ENCODE data around the gene SALL3. TPM values are rescaled to one million over a fixed set of nuclear protein-coding genes. Genes with fewer than 3 reads are reported as not detected.

SALL3 gene
- polyA plus RNA-seq, 1 experiment, result not detected

GRCh38 chr18:78973357-78974083 lies 6.1 kb upstream of the SALL3 start:
- no peaks in the 10 kb centered on the region for H3K36me3 ChIP-seq (ENCODE audit: control insufficient read depth, insufficient read depth, low read length)
- H3K27me3 ChIP-seq (ENCODE audit: control insufficient read depth, insufficient read depth, low read length), result peaks cover 22% of the 10 kb centered on the region
- ChIA-PET CTCF (no interaction called here), POLR2A (no interaction called here)
- no peak overlapping the region for H3K4me3 ChIP-seq (ENCODE audit: low read depth, low read length)
- DNase-seq (ENCODE audit: low read depth), result no peak
- TF ChIP-seq, protein P1, sequence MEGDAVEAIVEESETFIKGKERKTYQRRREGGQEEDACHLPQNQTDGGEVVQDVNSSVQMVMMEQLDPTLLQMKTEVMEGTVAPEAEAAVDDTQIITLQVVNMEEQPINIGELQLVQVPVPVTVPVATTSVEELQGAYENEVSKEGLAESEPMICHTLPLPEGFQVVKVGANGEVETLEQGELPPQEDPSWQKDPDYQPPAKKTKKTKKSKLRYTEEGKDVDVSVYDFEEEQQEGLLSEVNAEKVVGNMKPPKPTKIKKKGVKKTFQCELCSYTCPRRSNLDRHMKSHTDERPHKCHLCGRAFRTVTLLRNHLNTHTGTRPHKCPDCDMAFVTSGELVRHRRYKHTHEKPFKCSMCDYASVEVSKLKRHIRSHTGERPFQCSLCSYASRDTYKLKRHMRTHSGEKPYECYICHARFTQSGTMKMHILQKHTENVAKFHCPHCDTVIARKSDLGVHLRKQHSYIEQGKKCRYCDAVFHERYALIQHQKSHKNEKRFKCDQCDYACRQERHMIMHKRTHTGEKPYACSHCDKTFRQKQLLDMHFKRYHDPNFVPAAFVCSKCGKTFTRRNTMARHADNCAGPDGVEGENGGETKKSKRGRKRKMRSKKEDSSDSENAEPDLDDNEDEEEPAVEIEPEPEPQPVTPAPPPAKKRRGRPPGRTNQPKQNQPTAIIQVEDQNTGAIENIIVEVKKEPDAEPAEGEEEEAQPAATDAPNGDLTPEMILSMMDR (IDR thresholded peaks at IDR 0.05; ENCODE audit: insufficient read depth, low read depth, low read length), result no peak

DNA sequence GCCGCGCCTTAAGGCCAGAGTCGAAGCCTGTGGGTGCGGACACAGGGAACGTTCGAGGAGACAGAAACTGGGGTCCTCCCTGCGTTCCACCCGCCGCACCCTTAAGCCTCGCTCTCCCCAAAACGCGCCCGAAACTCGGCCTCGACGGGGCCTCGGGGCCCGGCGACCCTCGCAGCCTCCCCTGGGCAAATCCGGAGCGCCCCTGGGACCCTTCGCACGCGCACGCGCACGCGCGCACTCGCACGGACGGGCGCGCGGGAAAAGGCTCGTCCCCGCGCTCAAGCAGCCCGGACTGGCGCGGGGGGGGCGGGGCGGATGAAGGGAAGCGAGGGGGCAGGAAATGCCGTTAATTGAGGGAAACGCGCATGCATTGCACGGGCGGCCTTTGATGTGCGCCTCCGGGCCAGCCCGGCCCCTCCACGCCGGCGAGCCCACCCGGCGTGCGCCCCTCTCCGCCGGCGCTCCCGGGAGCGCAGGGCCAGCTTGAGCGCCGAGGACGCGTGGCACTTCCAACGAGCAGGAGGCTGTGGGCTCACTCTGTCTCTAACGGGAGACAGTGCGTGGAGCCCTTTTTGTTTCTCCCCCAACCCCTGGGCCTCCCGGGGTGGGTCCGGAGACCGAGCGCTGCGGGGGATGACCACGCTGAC lies 5.4 kb upstream of the SALL3 start:
- TF ChIP-seq, protein P1 (IDR thresholded peaks at IDR 0.05; ENCODE audit: insufficient read depth, low read depth, low read length), result no peak
- no peak for DNase-seq (ENCODE audit: low read depth)
- Histone ChIP-seq H3K4me3 (ENCODE audit: low read depth, low read length) (no peak overlapping the region), H3K36me3 (ENCODE audit: control insufficient read depth, insufficient read depth, low read length) (no peaks in the 10 kb centered on the region), H3K27me3 (ENCODE audit: control insufficient read depth, insufficient read depth, low read length) (peaks cover 22% of the 10 kb centered on the region)
- ChIA-PET CTCF (no interaction called here), POLR2A (no interaction called here)

- DNase-seq (ENCODE audit: low read depth), result no peak
- TF ChIP-seq, protein P1 (IDR thresholded peaks at IDR 0.05; ENCODE audit: insufficient read depth, low read depth, low read length), result no peak
- ChIA-PET CTCF (no interaction called here), POLR2A (no interaction called here)
- Histone ChIP-seq H3K27me3 (ENCODE audit: control insufficient read depth, insufficient read depth, low read length) (peaks cover 22% of the 10 kb centered on the region), H3K36me3 (ENCODE audit: control insufficient read depth, insufficient read depth, low read length) (no peaks in the 10 kb centered on the region), H3K4me3 (ENCODE audit: low read depth, low read length) (no peak overlapping the region)
Measured at GRCh38 chr18:78975292-78975691, 4.3 kb upstream of the SALL3 start.

GRCh38 chr18:78975699-78976335 lies 3.8 kb upstream of the SALL3 start:
- ChIA-PET POLR2A (no interaction called here), CTCF (no interaction called here)
- TF ChIP-seq, protein P1 (IDR thresholded peaks at IDR 0.05; ENCODE audit: insufficient read depth, low read depth, low read length), result no peak
- H3K4me3 ChIP-seq (ENCODE audit: low read depth, low read length), result no peak overlapping the region
- H3K27me3 ChIP-seq (ENCODE audit: control insufficient read depth, insufficient read depth, low read length), result peaks cover 23% of the 10 kb centered on the region
- no peak for DNase-seq (ENCODE audit: low read depth)
- no peaks in the 10 kb centered on the region for H3K36me3 ChIP-seq (ENCODE audit: control insufficient read depth, insufficient read depth, low read length)

Measured in BJ (cell line).